ENCODE data around the gene SLC24A3.

SLC24A3 gene

GRCh38 chr20:19406381-19406780, 193.9 kb downstream of the SLC24A3 start:
- H2AK5ac ChIP-seq (ENCODE audit: low read length), result no peak overlapping the region
- no peak overlapping the region for H2BK120ac ChIP-seq (ENCODE audit: low read depth, low read length)
- H3K4me2 ChIP-seq (ENCODE audit: low read length), result no peak overlapping the region
- no peaks in the 10 kb centered on the region for H3K79me1 ChIP-seq (ENCODE audit: low read length)
- no peak overlapping the region for H3K56ac ChIP-seq (ENCODE audit: low read length)
- H3K79me2 ChIP-seq (ENCODE audit: control insufficient read depth, insufficient read depth, low read length), result no peaks in the 10 kb centered on the region
- no peak for DNase-seq
- no peak overlapping the region for H4K8ac ChIP-seq (ENCODE audit: low read depth, low read length)
- no peak overlapping the region for H2BK15ac ChIP-seq (replicated peaks; ENCODE audit: low read depth)
- no peak overlapping the region for H2BK5ac ChIP-seq (ENCODE audit: low read length)
- no peak overlapping the region for H3K9ac ChIP-seq (ENCODE audit: low read length)
- WGBS (ENCODE audit: extremely low coverage, insufficient coverage, low lambda C conversion rate), result no CpG with 5 or more reads among the region's 2 CpGs
- no peak overlapping the region for H3K23ac ChIP-seq (ENCODE audit: low read length)
- no peaks in the 10 kb centered on the region for H3K4me1 ChIP-seq (ENCODE audit: control insufficient read depth, low read depth, low read length)
- H3K27ac ChIP-seq (ENCODE audit: low read depth, low read length), result no peak overlapping the region
- H3K36me3 ChIP-seq (ENCODE audit: control insufficient read depth, insufficient read depth, low read length), result no peaks in the 10 kb centered on the region
- H3K4ac ChIP-seq (ENCODE audit: low read depth, low read length), result no peak overlapping the region
- no peak overlapping the region for H3K4me3 ChIP-seq (ENCODE audit: low read length)
- H3K27me3 ChIP-seq (ENCODE audit: insufficient read depth, low read length, poor library complexity), result no peaks in the 10 kb centered on the region
- H4K5ac ChIP-seq (ENCODE audit: low read length), result no peak overlapping the region
- H3K18ac ChIP-seq (ENCODE audit: low read length), result no peak overlapping the region

- Histone ChIP-seq H2BK120ac (ENCODE audit: low read depth, low read length) (no peak overlapping the region), H3K27me3 (ENCODE audit: insufficient read depth, low read length, poor library complexity) (no peaks in the 10 kb centered on the region), H2BK15ac (replicated peaks; ENCODE audit: low read depth) (no peak overlapping the region), H2BK5ac (ENCODE audit: low read length) (no peak overlapping the region), H3K79me2 (ENCODE audit: control insufficient read depth, insufficient read depth, low read length) (no peaks in the 10 kb centered on the region), H4K5ac (ENCODE audit: low read length) (no peak overlapping the region), H3K9ac (ENCODE audit: low read length) (no peak overlapping the region), H3K36me3 (ENCODE audit: control insufficient read depth, insufficient read depth, low read length) (no peaks in the 10 kb centered on the region), H3K23ac (ENCODE audit: low read length) (no peak overlapping the region), H4K8ac (ENCODE audit: low read depth, low read length) (no peak overlapping the region), H3K4me3 (ENCODE audit: low read length) (no peak overlapping the region), H3K4ac (ENCODE audit: low read depth, low read length) (no peak overlapping the region), H3K4me2 (ENCODE audit: low read length) (no peak overlapping the region), H2AK5ac (ENCODE audit: low read length) (no peak overlapping the region), H3K27ac (ENCODE audit: low read depth, low read length) (no peak overlapping the region), H3K4me1 (ENCODE audit: control insufficient read depth, low read depth, low read length) (no peaks in the 10 kb centered on the region), H3K79me1 (ENCODE audit: low read length) (no peaks in the 10 kb centered on the region), H3K56ac (ENCODE audit: low read length) (no peak overlapping the region), H3K18ac (ENCODE audit: low read length) (no peak overlapping the region)
- WGBS (ENCODE audit: extremely low coverage, insufficient coverage, low lambda C conversion rate), result no CpG with 5 or more reads among the region's 8 CpGs
- DNase-seq, result no peak
Observed at GRCh38 chr20:19407196-19407595, 194.8 kb downstream of the SLC24A3 start.

- Histone ChIP-seq H4K5ac (ENCODE audit: low read length) (no peak overlapping the region), H2BK15ac (replicated peaks; ENCODE audit: low read depth) (no peak overlapping the region), H3K4me2 (ENCODE audit: low read length) (no peak overlapping the region), H3K36me3 (ENCODE audit: control insufficient read depth, insufficient read depth, low read length) (no peaks in the 10 kb centered on the region), H2AK5ac (ENCODE audit: low read length) (no peak overlapping the region), H3K23ac (ENCODE audit: low read length) (no peak overlapping the region), H3K27me3 (ENCODE audit: insufficient read depth, low read length, poor library complexity) (no peaks in the 10 kb centered on the region), H2BK5ac (ENCODE audit: low read length) (no peak overlapping the region), H3K56ac (ENCODE audit: low read length) (no peak overlapping the region), H3K9ac (ENCODE audit: low read length) (no peak overlapping the region), H3K79me2 (ENCODE audit: control insufficient read depth, insufficient read depth, low read length) (no peaks in the 10 kb centered on the region), H3K4me1 (ENCODE audit: control insufficient read depth, low read depth, low read length) (no peaks in the 10 kb centered on the region), H3K79me1 (ENCODE audit: low read length) (no peaks in the 10 kb centered on the region), H2BK120ac (ENCODE audit: low read depth, low read length) (no peak overlapping the region), H4K8ac (ENCODE audit: low read depth, low read length) (no peak overlapping the region), H3K27ac (ENCODE audit: low read depth, low read length) (no peak overlapping the region), H3K18ac (ENCODE audit: low read length) (no peak overlapping the region), H3K4ac (ENCODE audit: low read depth, low read length) (no peak overlapping the region), H3K4me3 (ENCODE audit: low read length) (no peak overlapping the region)
- WGBS (ENCODE audit: extremely low coverage, insufficient coverage, low lambda C conversion rate), result no CpG with 5 or more reads among the region's 4 CpGs
- DNase-seq, result peak; percentile 51
Observed at GRCh38 chr20:19407736-19408135, 195.3 kb downstream of the SLC24A3 start.

GRCh38 chr20:19408971-19409370, 196.5 kb downstream of the SLC24A3 start:
- H3K4me2 ChIP-seq (ENCODE audit: low read length), result no peak overlapping the region
- H3K27me3 ChIP-seq (ENCODE audit: insufficient read depth, low read length, poor library complexity), result no peaks in the 10 kb centered on the region
- no peak overlapping the region for H3K4ac ChIP-seq (ENCODE audit: low read depth, low read length)
- no CpG with 5 or more reads among the region's 4 CpGs for WGBS (ENCODE audit: extremely low coverage, insufficient coverage, low lambda C conversion rate)
- no peak overlapping the region for H3K4me3 ChIP-seq (ENCODE audit: low read length)
- no peak overlapping the region for H3K56ac ChIP-seq (ENCODE audit: low read length)
- no peaks in the 10 kb centered on the region for H3K79me2 ChIP-seq (ENCODE audit: control insufficient read depth, insufficient read depth, low read length)
- H4K8ac ChIP-seq (ENCODE audit: low read depth, low read length), result no peak overlapping the region
- H3K4me1 ChIP-seq (ENCODE audit: control insufficient read depth, low read depth, low read length), result no peaks in the 10 kb centered on the region
- H3K36me3 ChIP-seq (ENCODE audit: control insufficient read depth, insufficient read depth, low read length), result no peaks in the 10 kb centered on the region
- H3K9ac ChIP-seq (ENCODE audit: low read length), result no peak overlapping the region
- H2BK120ac ChIP-seq (ENCODE audit: low read depth, low read length), result no peak overlapping the region
- no peak overlapping the region for H4K5ac ChIP-seq (ENCODE audit: low read length)
- no peak overlapping the region for H3K18ac ChIP-seq (ENCODE audit: low read length)
- H3K27ac ChIP-seq (ENCODE audit: low read depth, low read length), result no peak overlapping the region
- DNase-seq, result peak; percentile 30
- no peaks in the 10 kb centered on the region for H3K79me1 ChIP-seq (ENCODE audit: low read length)
- H2BK15ac ChIP-seq (replicated peaks; ENCODE audit: low read depth), result no peak overlapping the region
- no peak overlapping the region for H2BK5ac ChIP-seq (ENCODE audit: low read length)
- H2AK5ac ChIP-seq (ENCODE audit: low read length), result no peak overlapping the region
- no peak overlapping the region for H3K23ac ChIP-seq (ENCODE audit: low read length)

- no peak overlapping the region for H3K4me3 ChIP-seq (ENCODE audit: low read length)
- no peaks in the 10 kb centered on the region for H3K4me1 ChIP-seq (ENCODE audit: control insufficient read depth, low read depth, low read length)
- no peak overlapping the region for H3K9ac ChIP-seq (ENCODE audit: low read length)
- H3K23ac ChIP-seq (ENCODE audit: low read length), result no peak overlapping the region
- H3K4ac ChIP-seq (ENCODE audit: low read depth, low read length), result no peak overlapping the region
- H2BK120ac ChIP-seq (ENCODE audit: low read depth, low read length), result no peak overlapping the region
- no peak overlapping the region for H4K8ac ChIP-seq (ENCODE audit: low read depth, low read length)
- no peak overlapping the region for H2BK15ac ChIP-seq (replicated peaks; ENCODE audit: low read depth)
- H3K79me1 ChIP-seq (ENCODE audit: low read length), result no peaks in the 10 kb centered on the region
- H4K5ac ChIP-seq (ENCODE audit: low read length), result no peak overlapping the region
- no peak overlapping the region for H3K27ac ChIP-seq (ENCODE audit: low read depth, low read length)
- H3K27me3 ChIP-seq (ENCODE audit: insufficient read depth, low read length, poor library complexity), result no peaks in the 10 kb centered on the region
- no CpG with 5 or more reads among the region's 3 CpGs for WGBS (ENCODE audit: extremely low coverage, insufficient coverage, low lambda C conversion rate)
- no peak overlapping the region for H3K56ac ChIP-seq (ENCODE audit: low read length)
- no peak for DNase-seq
- no peak overlapping the region for H3K18ac ChIP-seq (ENCODE audit: low read length)
- H2AK5ac ChIP-seq (ENCODE audit: low read length), result no peak overlapping the region
- no peaks in the 10 kb centered on the region for H3K36me3 ChIP-seq (ENCODE audit: control insufficient read depth, insufficient read depth, low read length)
- no peak overlapping the region for H2BK5ac ChIP-seq (ENCODE audit: low read length)
- no peak overlapping the region for H3K4me2 ChIP-seq (ENCODE audit: low read length)
- no peaks in the 10 kb centered on the region for H3K79me2 ChIP-seq (ENCODE audit: control insufficient read depth, insufficient read depth, low read length)
Observed at GRCh38 chr20:19411811-19412210, 199.4 kb downstream of the SLC24A3 start.

DNA sequence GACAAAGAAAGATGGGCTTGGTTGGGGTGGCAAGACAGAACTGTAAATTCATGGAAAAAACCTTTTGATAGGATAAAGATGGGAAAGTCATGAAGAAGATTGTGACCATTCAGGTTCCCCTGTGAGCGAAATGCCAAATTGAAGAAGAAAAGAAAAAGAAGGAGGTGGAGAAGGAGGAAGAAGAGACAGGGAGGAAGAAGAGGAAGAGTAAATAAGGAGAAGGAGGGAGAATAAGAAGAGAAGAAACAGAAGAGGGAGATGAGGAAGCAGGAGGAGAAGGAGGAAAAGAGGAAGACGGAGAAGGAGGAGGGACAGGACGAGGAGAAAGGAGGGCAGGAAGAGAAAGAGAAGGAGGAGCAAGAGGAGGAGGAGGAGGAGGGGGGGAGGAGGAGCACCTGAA, 199.8 kb downstream of the SLC24A3 start:
- DNase-seq, result no peak
- H2AK5ac ChIP-seq (ENCODE audit: low read length), result no peak overlapping the region
- no peak overlapping the region for H3K23ac ChIP-seq (ENCODE audit: low read length)
- no peak overlapping the region for H2BK120ac ChIP-seq (ENCODE audit: low read depth, low read length)
- no peak overlapping the region for H3K18ac ChIP-seq (ENCODE audit: low read length)
- WGBS (ENCODE audit: extremely low coverage, insufficient coverage, low lambda C conversion rate), result no CpG with 5 or more reads among the region's 3 CpGs
- H3K27me3 ChIP-seq (ENCODE audit: insufficient read depth, low read length, poor library complexity), result no peaks in the 10 kb centered on the region
- H3K4ac ChIP-seq (ENCODE audit: low read depth, low read length), result no peak overlapping the region
- no peaks in the 10 kb centered on the region for H3K79me1 ChIP-seq (ENCODE audit: low read length)
- no peaks in the 10 kb centered on the region for H3K4me1 ChIP-seq (ENCODE audit: control insufficient read depth, low read depth, low read length)
- no peak overlapping the region for H3K4me3 ChIP-seq (ENCODE audit: low read length)
- no peak overlapping the region for H3K56ac ChIP-seq (ENCODE audit: low read length)
- no peak overlapping the region for H4K5ac ChIP-seq (ENCODE audit: low read length)
- no peaks in the 10 kb centered on the region for H3K79me2 ChIP-seq (ENCODE audit: control insufficient read depth, insufficient read depth, low read length)
- no peak overlapping the region for H4K8ac ChIP-seq (ENCODE audit: low read depth, low read length)
- H3K27ac ChIP-seq (ENCODE audit: low read depth, low read length), result no peak overlapping the region
- H2BK15ac ChIP-seq (replicated peaks; ENCODE audit: low read depth), result no peak overlapping the region
- no peak overlapping the region for H3K9ac ChIP-seq (ENCODE audit: low read length)
- H3K4me2 ChIP-seq (ENCODE audit: low read length), result no peak overlapping the region
- H2BK5ac ChIP-seq (ENCODE audit: low read length), result no peak overlapping the region
- no peaks in the 10 kb centered on the region for H3K36me3 ChIP-seq (ENCODE audit: control insufficient read depth, insufficient read depth, low read length)

Data from mesendoderm (in vitro differentiated cells).